Measurements from ENCODE around the gene ELMO3. TPM values are rescaled to one million over a fixed set of nuclear protein-coding genes. Genes with fewer than 3 reads are reported as not detected.

The ELMO3 gene
- total RNA-seq, 1 experiment from 2014 or later: 8.6 TPM

DNA sequence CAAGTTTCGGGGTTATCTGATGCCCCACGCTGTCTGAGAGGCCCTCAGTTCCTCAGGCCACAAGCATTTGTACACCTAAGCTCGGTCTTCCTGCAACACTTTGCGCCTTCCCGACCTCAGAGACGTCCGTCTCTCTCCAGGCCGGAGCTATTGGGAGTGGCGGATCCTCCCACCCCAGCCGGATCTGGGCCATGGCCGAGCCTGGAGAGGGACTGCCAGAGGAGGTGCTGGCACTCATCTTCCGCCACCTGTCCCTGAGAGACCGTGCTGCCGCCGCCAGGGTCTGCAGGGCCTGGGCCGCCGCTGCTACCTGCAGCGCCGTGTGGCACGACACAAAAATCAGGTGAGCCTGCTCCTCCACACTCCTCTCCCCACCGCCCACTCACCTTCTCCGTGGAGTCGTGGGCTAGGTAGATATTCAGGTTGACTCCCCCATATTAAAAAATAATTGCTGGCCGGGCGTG, 37.3 kb upstream of the ELMO3 start:
- H3K9me3 Mint-ChIP-seq: peaks cover 3 to 7% of the 10 kb centered on the region in 2 experiments; a peak in 3 of 5 replicates
- WGBS (ENCODE audit: extremely low coverage, insufficient read length, low lambda C conversion rate): no CpG with 5 or more reads among the region's 25 CpGs

More for the DNA sequence above, 37.3 kb upstream of the ELMO3 start:
- H3K9me3 ChIP-seq (ENCODE audit: control insufficient read depth, low read depth, low read length): no peaks in the 10 kb centered on the region
- H3K79me2 ChIP-seq (ENCODE audit: insufficient read depth, low read length): no peaks in the 10 kb centered on the region
- no peak overlapping the region for H3K18ac ChIP-seq (ENCODE audit: insufficient read length, low read depth, low read length)
- H3K36me3 Mint-ChIP-seq (ENCODE audit: insufficient read depth in 1 of 3, low read depth in 3 of 3): no peaks in the 10 kb centered on the region; a peak in 1 of 7 replicates
- peak overlapping the region in 1 of 2 experiments; percentile 63; a peak in 3 of 5 replicates for H3K4me3 Mint-ChIP-seq
- H2BK5ac ChIP-seq (ENCODE audit: insufficient read length, low read length): no peak overlapping the region
- H3K4me1 Mint-ChIP-seq: peaks cover 9 to 36% of the 10 kb centered on the region in 2 experiments
- no peak overlapping the region for H3K27ac ChIP-seq (ENCODE audit: insufficient read length, low read depth, low read length)
- no peak overlapping the region for H4K8ac ChIP-seq (replicated peaks; ENCODE audit: insufficient read length, low read depth, low read length)
- no peaks in the 10 kb centered on the region for H3K79me1 ChIP-seq (ENCODE audit: insufficient read depth, low read depth, low read length, poor library complexity, severe bottlenecking)
- H2BK15ac ChIP-seq (ENCODE audit: low read depth, low read length): no peak overlapping the region
- no peak overlapping the region for H2BK120ac ChIP-seq (ENCODE audit: low read depth, low read length, poor library complexity, severe bottlenecking)
- no peak overlapping the region for H4K91ac ChIP-seq (ENCODE audit: insufficient read length, low read depth, low read length)
- H2BK20ac ChIP-seq (ENCODE audit: low read depth, low read length, poor library complexity, severe bottlenecking): no peak overlapping the region
- peaks cover 99% of the 10 kb centered on the region for H3K27me3 Mint-ChIP-seq (ENCODE audit: low read depth)
- peaks cover 95% of the 10 kb centered on the region for H3K27me3 ChIP-seq (ENCODE audit: insufficient read depth, low read length)
- no peak overlapping the region for H3K56ac ChIP-seq (ENCODE audit: insufficient read length, low read depth, low read length)
- TF ChIP-seq, protein P1, sequence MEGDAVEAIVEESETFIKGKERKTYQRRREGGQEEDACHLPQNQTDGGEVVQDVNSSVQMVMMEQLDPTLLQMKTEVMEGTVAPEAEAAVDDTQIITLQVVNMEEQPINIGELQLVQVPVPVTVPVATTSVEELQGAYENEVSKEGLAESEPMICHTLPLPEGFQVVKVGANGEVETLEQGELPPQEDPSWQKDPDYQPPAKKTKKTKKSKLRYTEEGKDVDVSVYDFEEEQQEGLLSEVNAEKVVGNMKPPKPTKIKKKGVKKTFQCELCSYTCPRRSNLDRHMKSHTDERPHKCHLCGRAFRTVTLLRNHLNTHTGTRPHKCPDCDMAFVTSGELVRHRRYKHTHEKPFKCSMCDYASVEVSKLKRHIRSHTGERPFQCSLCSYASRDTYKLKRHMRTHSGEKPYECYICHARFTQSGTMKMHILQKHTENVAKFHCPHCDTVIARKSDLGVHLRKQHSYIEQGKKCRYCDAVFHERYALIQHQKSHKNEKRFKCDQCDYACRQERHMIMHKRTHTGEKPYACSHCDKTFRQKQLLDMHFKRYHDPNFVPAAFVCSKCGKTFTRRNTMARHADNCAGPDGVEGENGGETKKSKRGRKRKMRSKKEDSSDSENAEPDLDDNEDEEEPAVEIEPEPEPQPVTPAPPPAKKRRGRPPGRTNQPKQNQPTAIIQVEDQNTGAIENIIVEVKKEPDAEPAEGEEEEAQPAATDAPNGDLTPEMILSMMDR (conservative IDR thresholded peaks at IDR 0.05): no peak
- H4K5ac ChIP-seq (ENCODE audit: insufficient read length, low read depth, low read length): no peak overlapping the region
- peak; percentile 66 for DNase-seq
- no peak overlapping the region for H3K4ac ChIP-seq (ENCODE audit: low read depth, low read length)
- no peaks in the 10 kb centered on the region for H3K4me1 ChIP-seq (ENCODE audit: insufficient read depth, low read length)
- no peak overlapping the region for H3K23ac ChIP-seq (ENCODE audit: insufficient read length, low read depth, low read length)
- H3K9ac ChIP-seq (ENCODE audit: extremely low read depth, insufficient read length, low read length): no peak overlapping the region
- no peak overlapping the region for H2BK12ac ChIP-seq (ENCODE audit: insufficient read length, low read depth, low read length)
- no peak overlapping the region for H2AK5ac ChIP-seq (ENCODE audit: insufficient read length, low read length)
- H2AFZ ChIP-seq (ENCODE audit: low read length): no peak overlapping the region
- H4K20me1 ChIP-seq (ENCODE audit: control insufficient read depth, insufficient read depth, insufficient read length): no peaks in the 10 kb centered on the region
- peak overlapping the region; percentile 6 for H3K4me2 ChIP-seq (ENCODE audit: insufficient read depth, insufficient read length, low read length)
- H3T11ph ChIP-seq (ENCODE audit: low read length): no peak overlapping the region
- peaks cover 14% of the 10 kb centered on the region for H3K23me2 ChIP-seq (ENCODE audit: insufficient read length, low read depth, low read length, poor library complexity, severe bottlenecking)
- no peak overlapping the region for H3K14ac ChIP-seq (ENCODE audit: insufficient read depth, low read length)
- no peak overlapping the region; a peak in 1 of 7 replicates for H3K27ac Mint-ChIP-seq

Data from H9 (cell line).